ENCODE data around the gene B3GNT2.

DNA sequence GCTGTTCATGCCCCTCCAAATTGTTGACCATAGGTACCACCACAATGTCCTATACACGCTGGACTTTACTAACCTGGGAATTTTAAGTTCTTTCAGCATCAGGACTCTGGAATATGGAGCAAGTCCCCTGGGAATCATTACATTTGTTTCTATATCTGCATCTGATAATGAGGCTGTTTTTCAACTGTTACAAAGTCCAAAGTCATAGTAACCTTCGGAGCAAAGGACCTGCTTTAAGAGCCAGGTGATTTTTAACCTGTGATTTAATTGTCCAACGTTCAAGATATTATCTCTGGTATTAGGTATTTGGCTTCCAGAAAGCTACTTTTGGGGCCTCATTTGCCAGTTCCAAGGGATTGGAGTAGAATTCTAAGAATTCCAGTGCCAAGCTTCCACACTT lies 7.5 kb upstream of the B3GNT2 start:
- TF ChIP-seq, protein P1, sequence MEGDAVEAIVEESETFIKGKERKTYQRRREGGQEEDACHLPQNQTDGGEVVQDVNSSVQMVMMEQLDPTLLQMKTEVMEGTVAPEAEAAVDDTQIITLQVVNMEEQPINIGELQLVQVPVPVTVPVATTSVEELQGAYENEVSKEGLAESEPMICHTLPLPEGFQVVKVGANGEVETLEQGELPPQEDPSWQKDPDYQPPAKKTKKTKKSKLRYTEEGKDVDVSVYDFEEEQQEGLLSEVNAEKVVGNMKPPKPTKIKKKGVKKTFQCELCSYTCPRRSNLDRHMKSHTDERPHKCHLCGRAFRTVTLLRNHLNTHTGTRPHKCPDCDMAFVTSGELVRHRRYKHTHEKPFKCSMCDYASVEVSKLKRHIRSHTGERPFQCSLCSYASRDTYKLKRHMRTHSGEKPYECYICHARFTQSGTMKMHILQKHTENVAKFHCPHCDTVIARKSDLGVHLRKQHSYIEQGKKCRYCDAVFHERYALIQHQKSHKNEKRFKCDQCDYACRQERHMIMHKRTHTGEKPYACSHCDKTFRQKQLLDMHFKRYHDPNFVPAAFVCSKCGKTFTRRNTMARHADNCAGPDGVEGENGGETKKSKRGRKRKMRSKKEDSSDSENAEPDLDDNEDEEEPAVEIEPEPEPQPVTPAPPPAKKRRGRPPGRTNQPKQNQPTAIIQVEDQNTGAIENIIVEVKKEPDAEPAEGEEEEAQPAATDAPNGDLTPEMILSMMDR (IDR thresholded peaks at IDR 0.05), result no peak
- TF ChIP-seq, protein P2, sequence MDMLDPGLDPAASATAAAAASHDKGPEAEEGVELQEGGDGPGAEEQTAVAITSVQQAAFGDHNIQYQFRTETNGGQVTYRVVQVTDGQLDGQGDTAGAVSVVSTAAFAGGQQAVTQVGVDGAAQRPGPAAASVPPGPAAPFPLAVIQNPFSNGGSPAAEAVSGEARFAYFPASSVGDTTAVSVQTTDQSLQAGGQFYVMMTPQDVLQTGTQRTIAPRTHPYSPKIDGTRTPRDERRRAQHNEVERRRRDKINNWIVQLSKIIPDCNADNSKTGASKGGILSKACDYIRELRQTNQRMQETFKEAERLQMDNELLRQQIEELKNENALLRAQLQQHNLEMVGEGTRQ (CRISPR knock-in tag; IDR thresholded peaks at IDR 0.05), result no peak
- TF ChIP-seq GABPB1 (CRISPR knock-in tag; IDR thresholded peaks at IDR 0.05) (no peak), JAZF1 (CRISPR knock-in tag; IDR thresholded peaks at IDR 0.05) (no peak), ESRRA (CRISPR knock-in tag; IDR thresholded peaks at IDR 0.05; ENCODE audit: borderline replicate concordance) (no peak), OVOL2 (CRISPR knock-in tag; IDR thresholded peaks at IDR 0.05; ENCODE audit: borderline replicate concordance) (no peak), CBFB (CRISPR knock-in tag; IDR thresholded peaks at IDR 0.05; ENCODE audit: low read depth) (no peak), ZNF416 (CRISPR knock-in tag; IDR thresholded peaks at IDR 0.05) (no peak), ZNF396 (CRISPR knock-in tag; IDR thresholded peaks at IDR 0.05; ENCODE audit: borderline replicate concordance) (no peak), NR1H2 (CRISPR knock-in tag; IDR thresholded peaks at IDR 0.05) (no peak), SP1 (CRISPR knock-in tag; conservative IDR thresholded peaks at IDR 0.05) (no peak)
- TF ChIP-seq, protein P3, sequence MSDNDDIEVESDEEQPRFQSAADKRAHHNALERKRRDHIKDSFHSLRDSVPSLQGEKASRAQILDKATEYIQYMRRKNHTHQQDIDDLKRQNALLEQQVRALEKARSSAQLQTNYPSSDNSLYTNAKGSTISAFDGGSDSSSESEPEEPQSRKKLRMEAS (CRISPR knock-in tag; IDR thresholded peaks at IDR 0.05), result no peak
- TF ChIP-seq, protein P4, sequence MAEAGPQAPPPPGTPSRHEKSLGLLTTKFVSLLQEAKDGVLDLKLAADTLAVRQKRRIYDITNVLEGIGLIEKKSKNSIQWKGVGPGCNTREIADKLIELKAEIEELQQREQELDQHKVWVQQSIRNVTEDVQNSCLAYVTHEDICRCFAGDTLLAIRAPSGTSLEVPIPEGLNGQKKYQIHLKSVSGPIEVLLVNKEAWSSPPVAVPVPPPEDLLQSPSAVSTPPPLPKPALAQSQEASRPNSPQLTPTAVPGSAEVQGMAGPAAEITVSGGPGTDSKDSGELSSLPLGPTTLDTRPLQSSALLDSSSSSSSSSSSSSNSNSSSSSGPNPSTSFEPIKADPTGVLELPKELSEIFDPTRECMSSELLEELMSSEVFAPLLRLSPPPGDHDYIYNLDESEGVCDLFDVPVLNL (CRISPR knock-in tag; IDR thresholded peaks at IDR 0.05; ENCODE audit: borderline replicate concordance, low read depth), result no peak
- TF ChIP-seq, protein P5, sequence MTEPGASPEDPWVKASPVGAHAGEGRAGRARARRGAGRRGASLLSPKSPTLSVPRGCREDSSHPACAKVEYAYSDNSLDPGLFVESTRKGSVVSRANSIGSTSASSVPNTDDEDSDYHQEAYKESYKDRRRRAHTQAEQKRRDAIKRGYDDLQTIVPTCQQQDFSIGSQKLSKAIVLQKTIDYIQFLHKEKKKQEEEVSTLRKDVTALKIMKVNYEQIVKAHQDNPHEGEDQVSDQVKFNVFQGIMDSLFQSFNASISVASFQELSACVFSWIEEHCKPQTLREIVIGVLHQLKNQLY (CRISPR knock-in tag; IDR thresholded peaks at IDR 0.05), result no peak

Data from WTC11 (cell line).